Measurements from ENCODE around the gene HERC4.

DNA sequence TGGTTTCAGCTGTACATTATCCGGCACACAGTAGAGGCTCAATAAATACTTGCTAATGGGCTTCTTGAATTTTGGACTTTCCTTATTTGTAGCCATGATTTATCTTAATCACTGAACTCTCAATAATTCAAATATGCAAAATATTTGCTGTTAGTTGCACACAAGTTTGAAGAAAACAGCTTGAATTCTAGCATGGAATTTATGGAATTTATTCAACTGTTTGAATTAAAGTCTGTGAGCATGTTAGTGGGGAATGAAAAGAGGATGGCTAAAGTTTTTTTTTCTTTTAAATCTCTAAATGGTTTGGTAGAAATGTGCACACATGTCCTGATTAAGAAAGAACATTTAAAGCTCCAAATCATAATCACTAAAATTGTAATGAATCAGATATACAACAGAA, 148.1 kb downstream of the HERC4 start:
- no peak for TF ChIP-seq GABPA (IDR thresholded peaks at IDR 0.05 in 1 of 2, conservative IDR thresholded peaks at IDR 0.05 in 1 of 2)
- TF ChIP-seq, protein P1, sequence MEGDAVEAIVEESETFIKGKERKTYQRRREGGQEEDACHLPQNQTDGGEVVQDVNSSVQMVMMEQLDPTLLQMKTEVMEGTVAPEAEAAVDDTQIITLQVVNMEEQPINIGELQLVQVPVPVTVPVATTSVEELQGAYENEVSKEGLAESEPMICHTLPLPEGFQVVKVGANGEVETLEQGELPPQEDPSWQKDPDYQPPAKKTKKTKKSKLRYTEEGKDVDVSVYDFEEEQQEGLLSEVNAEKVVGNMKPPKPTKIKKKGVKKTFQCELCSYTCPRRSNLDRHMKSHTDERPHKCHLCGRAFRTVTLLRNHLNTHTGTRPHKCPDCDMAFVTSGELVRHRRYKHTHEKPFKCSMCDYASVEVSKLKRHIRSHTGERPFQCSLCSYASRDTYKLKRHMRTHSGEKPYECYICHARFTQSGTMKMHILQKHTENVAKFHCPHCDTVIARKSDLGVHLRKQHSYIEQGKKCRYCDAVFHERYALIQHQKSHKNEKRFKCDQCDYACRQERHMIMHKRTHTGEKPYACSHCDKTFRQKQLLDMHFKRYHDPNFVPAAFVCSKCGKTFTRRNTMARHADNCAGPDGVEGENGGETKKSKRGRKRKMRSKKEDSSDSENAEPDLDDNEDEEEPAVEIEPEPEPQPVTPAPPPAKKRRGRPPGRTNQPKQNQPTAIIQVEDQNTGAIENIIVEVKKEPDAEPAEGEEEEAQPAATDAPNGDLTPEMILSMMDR (IDR thresholded peaks at IDR 0.05; ENCODE audit: low read depth, low read length, missing input control): no peak
- TF ChIP-seq SP1 (IDR thresholded peaks at IDR 0.05): no peak
- TF ChIP-seq, protein P2, sequence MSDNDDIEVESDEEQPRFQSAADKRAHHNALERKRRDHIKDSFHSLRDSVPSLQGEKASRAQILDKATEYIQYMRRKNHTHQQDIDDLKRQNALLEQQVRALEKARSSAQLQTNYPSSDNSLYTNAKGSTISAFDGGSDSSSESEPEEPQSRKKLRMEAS (IDR thresholded peaks at IDR 0.05): no peak
- no peak for TF ChIP-seq TAF1 (conservative IDR thresholded peaks at IDR 0.05)
- TF ChIP-seq RAD21 (IDR thresholded peaks at IDR 0.05): no peak
- no peak for TF ChIP-seq YY1 (IDR thresholded peaks at IDR 0.05)
- TF ChIP-seq, protein P3, sequence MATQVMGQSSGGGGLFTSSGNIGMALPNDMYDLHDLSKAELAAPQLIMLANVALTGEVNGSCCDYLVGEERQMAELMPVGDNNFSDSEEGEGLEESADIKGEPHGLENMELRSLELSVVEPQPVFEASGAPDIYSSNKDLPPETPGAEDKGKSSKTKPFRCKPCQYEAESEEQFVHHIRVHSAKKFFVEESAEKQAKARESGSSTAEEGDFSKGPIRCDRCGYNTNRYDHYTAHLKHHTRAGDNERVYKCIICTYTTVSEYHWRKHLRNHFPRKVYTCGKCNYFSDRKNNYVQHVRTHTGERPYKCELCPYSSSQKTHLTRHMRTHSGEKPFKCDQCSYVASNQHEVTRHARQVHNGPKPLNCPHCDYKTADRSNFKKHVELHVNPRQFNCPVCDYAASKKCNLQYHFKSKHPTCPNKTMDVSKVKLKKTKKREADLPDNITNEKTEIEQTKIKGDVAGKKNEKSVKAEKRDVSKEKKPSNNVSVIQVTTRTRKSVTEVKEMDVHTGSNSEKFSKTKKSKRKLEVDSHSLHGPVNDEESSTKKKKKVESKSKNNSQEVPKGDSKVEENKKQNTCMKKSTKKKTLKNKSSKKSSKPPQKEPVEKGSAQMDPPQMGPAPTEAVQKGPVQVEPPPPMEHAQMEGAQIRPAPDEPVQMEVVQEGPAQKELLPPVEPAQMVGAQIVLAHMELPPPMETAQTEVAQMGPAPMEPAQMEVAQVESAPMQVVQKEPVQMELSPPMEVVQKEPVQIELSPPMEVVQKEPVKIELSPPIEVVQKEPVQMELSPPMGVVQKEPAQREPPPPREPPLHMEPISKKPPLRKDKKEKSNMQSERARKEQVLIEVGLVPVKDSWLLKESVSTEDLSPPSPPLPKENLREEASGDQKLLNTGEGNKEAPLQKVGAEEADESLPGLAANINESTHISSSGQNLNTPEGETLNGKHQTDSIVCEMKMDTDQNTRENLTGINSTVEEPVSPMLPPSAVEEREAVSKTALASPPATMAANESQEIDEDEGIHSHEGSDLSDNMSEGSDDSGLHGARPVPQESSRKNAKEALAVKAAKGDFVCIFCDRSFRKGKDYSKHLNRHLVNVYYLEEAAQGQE (IDR thresholded peaks at IDR 0.05): no peak
- no peak for TF ChIP-seq RXRA (IDR thresholded peaks at IDR 0.05)
- TF ChIP-seq JUND (IDR thresholded peaks at IDR 0.05): no peak
- no peak for TF ChIP-seq FOXA1 (IDR thresholded peaks at IDR 0.05)
